Measurements from ENCODE around the gene DLG5.
"Not testable (repeated sequence)": the region's sequence is repeated elsewhere in the genome, so short reads cannot be mapped to it uniquely, and the experiment has no call there.

The DLG5 gene

GRCh38 chr10:77789861-77790260, 136.7 kb downstream of the DLG5 start:
- no peak for DNase-seq

GRCh38 chr10:77789016-77789415, 137.5 kb downstream of the DLG5 start:
- DNase-seq: no peak

DNA sequence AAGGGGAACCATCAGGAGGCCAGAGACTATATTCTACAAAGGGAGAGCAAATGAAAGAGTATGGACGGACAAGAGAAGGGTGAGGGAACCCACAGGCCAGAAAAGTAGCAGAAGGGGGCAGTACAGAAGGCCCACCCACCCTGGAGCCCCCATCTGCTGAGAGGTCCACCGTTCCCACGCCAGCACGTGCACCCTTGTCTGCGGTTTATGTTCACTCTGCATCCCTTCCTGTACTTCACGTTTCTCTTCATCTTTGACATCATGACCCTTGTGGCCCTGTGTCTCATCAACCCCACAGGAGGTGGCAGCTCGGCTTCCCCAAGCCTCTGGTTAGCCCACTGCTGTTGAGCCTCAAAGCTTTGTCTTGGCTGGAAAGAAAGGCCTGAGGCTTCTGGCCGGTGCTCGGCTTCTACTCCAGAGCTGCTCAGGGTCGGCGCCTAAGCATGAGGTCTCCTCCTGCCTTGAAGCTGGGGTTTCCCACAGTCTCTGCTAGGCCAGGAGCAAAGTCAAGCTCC, 138.0 kb downstream of the DLG5 start:
- DNase-seq: no peak

GRCh38 chr10:77787440-77787839, 139.1 kb downstream of the DLG5 start:
- DNase-seq: no peak

DNA sequence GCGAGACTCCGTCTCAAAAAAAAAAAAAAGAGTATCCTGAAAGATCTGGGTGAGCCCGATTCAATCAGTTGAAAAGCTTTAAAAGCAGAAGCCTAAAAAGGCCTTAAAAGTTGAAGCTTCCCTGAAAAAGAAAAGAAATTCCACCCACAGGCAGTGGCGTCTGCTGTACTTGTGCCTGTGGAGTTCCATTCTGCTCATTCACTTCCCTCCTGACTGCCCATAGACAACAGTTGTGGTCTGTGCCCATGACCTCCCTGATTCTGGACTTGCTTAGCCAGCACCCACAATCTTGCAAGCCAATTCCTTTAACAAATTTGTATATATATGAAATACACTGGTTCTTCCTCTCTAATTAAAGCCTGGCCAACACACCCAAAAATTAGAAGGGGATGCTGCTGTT, 141.7 kb downstream of the DLG5 start:
- DNase-seq: no peak

GRCh38 chr10:77782328-77783061, 144.1 kb downstream of the DLG5 start:
- DNase-seq: no peak

GRCh38 chr10:77781451-77782327, 144.9 kb downstream of the DLG5 start:
- no peak for DNase-seq

- DNase-seq: no peak
Observed at GRCh38 chr10:77780180-77780579, 146.4 kb downstream of the DLG5 start.

DNA sequence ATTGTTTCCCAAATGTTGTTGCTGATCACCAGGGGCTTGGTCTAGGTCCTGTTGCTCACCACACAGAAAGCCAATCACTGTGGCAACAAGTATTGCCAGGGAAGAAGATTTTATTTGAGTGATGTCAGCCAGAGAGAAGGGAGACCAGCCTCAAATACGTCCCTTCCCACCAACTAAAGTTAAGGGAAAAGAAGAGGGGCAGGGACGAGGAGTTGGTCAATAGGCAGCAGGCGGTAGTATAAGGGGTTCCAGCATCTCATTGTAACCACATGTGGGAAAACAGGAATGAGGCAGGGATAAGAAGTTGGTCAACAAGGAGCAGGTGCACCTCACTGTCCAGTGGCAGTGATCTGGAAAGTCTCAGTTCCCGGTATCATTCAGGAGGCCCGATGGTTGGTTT, 150.1 kb downstream of the DLG5 start:
- DNase-seq: no peak

DNA sequence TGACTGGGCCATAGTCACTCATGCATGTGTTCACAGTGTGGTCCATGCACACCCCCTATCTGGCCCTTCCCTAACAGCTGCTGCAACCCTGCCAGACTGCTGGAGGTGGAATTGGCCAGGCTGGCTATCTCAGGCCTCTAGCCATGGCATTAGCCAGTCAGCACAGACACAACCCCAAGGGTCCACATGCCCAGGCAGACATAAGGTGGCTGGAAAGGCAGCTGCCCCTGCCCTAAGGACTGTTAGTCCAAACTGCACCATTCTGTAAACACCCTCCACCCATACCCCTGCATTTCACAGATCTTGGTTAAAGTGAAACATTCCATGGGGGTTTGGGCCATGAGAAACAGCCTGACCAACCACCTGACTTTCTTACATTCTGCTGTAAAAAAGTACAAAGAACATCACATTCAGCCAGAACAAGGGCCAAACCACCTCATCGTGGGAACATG, 151.6 kb downstream of the DLG5 start:
- no peak for DNase-seq

DNA sequence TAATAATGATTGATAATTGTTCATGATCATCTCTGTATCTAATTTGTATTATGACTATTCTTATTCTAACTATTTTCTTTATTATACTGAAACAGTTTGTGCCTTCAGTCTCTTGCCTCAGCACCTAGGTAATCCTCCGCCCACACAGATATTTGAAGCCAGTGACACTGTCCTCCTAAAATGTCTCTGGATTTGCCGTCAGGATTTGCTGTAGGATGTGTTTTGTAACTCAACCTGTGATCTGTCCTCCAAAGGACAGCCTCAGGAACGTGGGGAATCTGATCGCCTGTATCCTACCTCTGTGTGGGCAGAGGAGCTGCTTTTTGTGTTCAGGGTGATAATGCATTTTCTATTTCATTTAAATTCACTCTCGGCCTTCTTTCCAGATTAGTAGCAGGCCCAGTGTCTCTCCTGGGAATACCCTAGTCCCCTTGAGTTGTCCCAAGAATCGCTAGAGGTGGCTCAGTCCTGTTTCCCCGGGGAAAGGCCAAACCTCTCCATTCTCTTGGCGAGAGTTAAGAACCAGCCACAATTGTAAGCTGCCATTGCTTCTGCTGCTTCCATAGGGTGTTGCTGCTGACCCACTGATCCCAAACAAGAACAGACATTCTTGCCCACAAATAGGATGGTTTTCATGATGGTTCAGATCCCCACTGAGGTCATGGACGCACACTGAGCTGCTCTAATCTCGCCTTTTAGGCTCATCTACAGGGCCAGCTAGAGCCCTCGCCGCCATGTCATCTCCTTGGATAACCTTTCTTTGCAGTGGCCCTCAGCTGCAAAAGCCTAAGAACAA, 152.7 kb downstream of the DLG5 start:
- DNase-seq: no peak

GRCh38 chr10:77772852-77773600, 153.5 kb downstream of the DLG5 start:
- not testable (repeated sequence) for DNase-seq

GRCh38 chr10:77771851-77772250, 154.7 kb downstream of the DLG5 start:
- no peak for DNase-seq

DNA sequence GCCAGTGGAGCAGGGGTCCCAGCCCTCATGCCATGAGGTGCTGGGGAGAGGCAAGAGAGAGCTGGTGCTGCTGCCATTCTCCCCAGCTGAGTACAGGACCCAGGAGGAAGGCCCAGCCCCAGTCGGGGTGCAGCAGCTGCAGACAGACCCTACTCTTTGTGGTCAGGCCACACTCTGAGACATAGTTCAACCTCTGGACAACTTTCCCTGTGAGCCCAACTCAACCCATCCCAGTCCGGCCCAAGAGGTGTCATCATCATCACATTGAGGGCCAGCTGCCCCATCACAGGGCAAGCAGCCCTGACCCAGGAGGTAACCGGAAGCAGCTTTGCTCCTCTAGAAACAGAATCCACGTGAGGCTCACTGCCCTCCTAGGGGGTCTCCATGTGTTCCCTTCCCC, 155.1 kb downstream of the DLG5 start:
- no peak for DNase-seq

DNA sequence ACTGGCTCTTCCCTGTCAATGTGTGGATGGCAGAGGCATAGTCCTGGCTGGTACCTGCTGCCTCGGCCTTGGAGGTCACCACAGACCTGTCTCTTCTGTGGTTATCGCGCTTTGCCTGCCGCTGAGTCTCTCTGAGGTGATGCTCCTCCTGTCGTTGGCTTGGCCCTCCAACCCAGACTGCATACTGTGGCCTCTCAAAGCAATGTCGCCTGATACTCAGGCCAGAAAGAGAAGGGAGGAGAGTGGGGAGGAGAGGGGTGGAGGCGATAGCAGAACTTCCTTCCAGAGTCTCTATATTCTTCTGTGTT, 155.7 kb downstream of the DLG5 start:
- DNase-seq: no peak

- no peak for DNase-seq
Observed at GRCh38 chr10:77770081-77770867, 156.3 kb downstream of the DLG5 start.

- DNase-seq: no peak
Observed at GRCh38 chr10:77768039-77768438, 158.5 kb downstream of the DLG5 start.

- DNase-seq: no peak
Observed at GRCh38 chr10:77763453-77764430, 162.8 kb downstream of the DLG5 start.

DNA sequence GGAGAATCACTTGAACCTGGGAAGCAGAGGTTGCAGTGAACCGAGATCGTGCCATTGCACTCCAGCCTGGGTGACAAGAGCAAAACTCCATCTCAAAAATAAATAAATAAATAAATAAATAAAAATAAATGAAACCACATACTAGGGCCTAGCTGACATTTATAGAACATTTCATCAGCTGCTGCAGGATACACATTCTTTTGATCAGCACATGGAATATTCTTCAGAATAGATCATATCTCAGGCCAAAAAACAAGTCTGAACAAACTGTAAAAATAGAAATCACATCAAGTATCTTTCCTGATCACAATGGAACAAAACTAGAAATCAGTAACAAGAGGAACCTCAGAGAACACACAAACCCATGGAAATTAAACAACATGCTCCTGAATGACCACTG, 168.1 kb downstream of the DLG5 start:
- not testable (repeated sequence) for DNase-seq

All from activated gamma-delta T cell (primary cell).